Panc1 (cell line): ENCODE data around the gene ARFGAP2. TPM values are rescaled to one million over a fixed set of nuclear protein-coding genes. Genes with fewer than 3 reads are reported as not detected.
A peak's percentile ranks its signal among the peaks of the same experiment; 100 is the strongest.

Experiments used
- ATAC-seq: fragments of 200-7000 bp; cut with Tn5 transposase; 2 replicates; pipeline ENCODE4 v1.9.1; 2020; ENCODE audit warnings: mild to moderate bottlenecking, moderate library complexity
- BruUV-seq: library from RNA; stranded (reverse); fragments of 400-500 nt; replicated peaks from 2 replicates; lab custom pipeline; 2021; lab: Mats Ljungman, UMichigan
- CTCF ChIA-PET: fragments of 300-600 bp; sonication (Branson Sonifier 250); formaldehyde crosslinking; loops from one replicate; lab custom pipeline; 2022; ENCODE audit warnings: antibody characterized with exemption; lab: Charles Lee
- POLR2A ChIA-PET: fragments of 300-600 bp; sonication (Branson Sonifier 250); formaldehyde crosslinking; loops from one replicate; lab custom pipeline; 2022; ENCODE audit warnings: antibody characterized with exemption; lab: Charles Lee
- DNase-seq: peaks from one replicate; pipeline ENCODE4 v3.0.0-alpha.2; 2010; ENCODE audit warnings: low read depth, low spot score
- H3K27ac ChIP-seq: 2 replicates; pipeline ENCODE4 v1.5.1; 2011; ENCODE audit warnings: mild to moderate bottlenecking, low read length, inconsistent platforms
- H3K27me3 ChIP-seq: fragments of 200-500 bp; sonication (Bioruptor generic); 2 replicates; pipeline ENCODE4 v1.6.0; 2014; ENCODE audit warnings: low read length, inconsistent platforms; ENCODE audit not compliant: control insufficient read depth, insufficient read depth
- H3K36me3 ChIP-seq: fragments of 200-500 bp; sonication (Bioruptor generic); 2 replicates; pipeline ENCODE4 v1.5.1; 2014; ENCODE audit warnings: inconsistent platforms, mild to moderate bottlenecking, low read length, moderate library complexity; ENCODE audit not compliant: control insufficient read depth, insufficient read depth
- H3K4me1 ChIP-seq: 2 replicates; pipeline ENCODE4 v1.5.1; 2011; ENCODE audit warnings: inconsistent platforms, mild to moderate bottlenecking, low read length, moderate library complexity; ENCODE audit not compliant: control insufficient read depth, insufficient read depth
- H3K4me3 ChIP-seq, 2 experiments: 2 replicates each; pipeline ENCODE4 v1.5.1; 2011 to 2012; ENCODE audit warnings: low read depth in 2 of 2, low read length in 2 of 2, mild to moderate bottlenecking in 2 of 2, inconsistent platforms in 1 of 2, moderate library complexity in 1 of 2
- H3K9me3 ChIP-seq: fragments of 200-500 bp; sonication (Bioruptor generic); 2 replicates; pipeline ENCODE4 v1.5.1; 2014; ENCODE audit warnings: low read depth, mild to moderate bottlenecking, inconsistent platforms, low read length, moderate library complexity; ENCODE audit not compliant: control insufficient read depth, insufficient read depth
- CTCF ChIP-seq: fragments of 450-650 bp; IDR thresholded peaks from 2 replicates; pipeline ENCODE4 v1.5.1; 2017; ENCODE audit warnings: mild to moderate bottlenecking
- POLR2AphosphoS5 ChIP-seq: IDR thresholded peaks from 2 replicates; pipeline ENCODE4 v1.6.1; 2012; ENCODE audit warnings: mild to moderate bottlenecking, low read depth, low read length, moderate library complexity
- REST ChIP-seq, 2 experiments: IDR thresholded peaks; 2 replicates each; pipeline ENCODE4 v1.6.1; 2011 to 2012; ENCODE audit warnings: low read depth in 2 of 2, control low read depth in 1 of 2, low read length in 1 of 2, mild to moderate bottlenecking in 1 of 2, moderate library complexity in 1 of 2; ENCODE audit not compliant: insufficient read depth in 1 of 2
- SIN3A ChIP-seq: IDR thresholded peaks from 2 replicates; pipeline ENCODE4 v1.6.1; 2012; ENCODE audit warnings: low read depth, mild to moderate bottlenecking, low read length, moderate library complexity, borderline replicate concordance; ENCODE audit not compliant: insufficient read depth
- TCF7L2 ChIP-seq: IDR thresholded peaks from 2 replicates; pipeline ENCODE4 v1.6.1; 2011; ENCODE audit warnings: mild to moderate bottlenecking, low read depth, low read length, inconsistent platforms
- in situ Hi-C: cut with HindIII; loops from 2 replicates; pipeline ENCODE4 v1.10.0; 2016; ENCODE audit warnings: low sequenced_read_pairs, low pct_unique_long_range_greater_than_20kb
- intact Hi-C: fragments of 100-400 bp; cut with micrococcal nuclease; formaldehyde crosslinking; loops from one replicate; pipeline ENCODE4 v1.10.0; 2022; ENCODE audit not compliant: unreplicated experiment
- total RNA-seq: library from RNA; stranded (reverse); gene quantifications from one replicate; pipeline ENCODE4 v1.2.1, GENCODE V29; 2021; ENCODE audit not compliant: unreplicated experiment

ARFGAP2 gene
- total RNA-seq, 1 experiment from 2014 or later: 61.4 TPM

- Histone ChIP-seq H3K9me3 (no peaks in the 10 kb centered on the region), H3K4me1 (peaks cover 22% of the 10 kb centered on the region), H3K27me3 (no peaks in the 10 kb centered on the region), H3K36me3 (peaks cover 2% of the 10 kb centered on the region; the same call in 1 of the 2 replicates), H3K27ac (peak overlapping the region; percentile 95), H3K4me3 (peak overlapping the region; percentile 83 to 97)
- POLR2A ChIA-PET: no interaction called here
- no peak for TF ChIP-seq REST (IDR thresholded peaks at IDR 0.05; ENCODE audit: insufficient read depth in 1 of 2, low read depth in 2 of 2, low read length in 1 of 2)
- TF ChIP-seq POLR2AphosphoS5: no peak
- TF ChIP-seq CTCF: no peak
- TF ChIP-seq TCF7L2: no peak
- TF ChIP-seq SIN3A: no peak
- CTCF ChIA-PET: interaction anchor here (0.6 to 0.8 kb wide), 2 partner anchors 139 to 747 kb away, joined by 3 to 4 read pairs; no protein-coding TSS in a partner anchor
- intact Hi-C loops (loop anchor here (1.0 kb wide), 1 partner anchor 29 kb away; no protein-coding TSS in a partner anchor), in situ Hi-C loops (no loop called here)
- DNase-seq (no peak), ATAC-seq (peak; percentile 55)
- TSS peak; percentile 58 for BruUV-seq
Observed at GRCh38 chr11:47216121-47216798, 39.6 kb upstream of the ARFGAP2 start.

GRCh38 chr11:47215366-47215910, 38.8 kb upstream of the ARFGAP2 start:
- Histone ChIP-seq H3K4me1 (peaks cover 22% of the 10 kb centered on the region), H3K27me3 (no peaks in the 10 kb centered on the region), H3K36me3 (peaks cover 2% of the 10 kb centered on the region; the same call in 1 of the 2 replicates), H3K9me3 (no peaks in the 10 kb centered on the region), H3K27ac (peak overlapping the region; percentile 95), H3K4me3 (peak overlapping the region; percentile 83 to 97)
- in situ Hi-C loops: no loop called here
- DNase-seq (no peak), ATAC-seq (no peak)
- no peak for TF ChIP-seq CTCF
- no peak; the same call in 1 of the 2 replicates for TF ChIP-seq SIN3A
- TF ChIP-seq POLR2AphosphoS5: no peak
- TF ChIP-seq TCF7L2: no peak
- no peak for TF ChIP-seq REST (IDR thresholded peaks at IDR 0.05; ENCODE audit: insufficient read depth in 1 of 2, low read depth in 2 of 2, low read length in 1 of 2)
- POLR2A ChIA-PET: no interaction called here
- BruUV-seq: no TSS peak
- intact Hi-C loops: no loop called here
- CTCF ChIA-PET: interaction anchor here (1.4 kb wide), 1 partner anchor 36 kb away, joined by 5 read pairs; no protein-coding TSS in a partner anchor
